Peyer's patch (tissue), 4 donors: ENCODE measurements around the gene DCLK1.

ENCODE experiments used
- CTCF ChIP-seq, 6 experiments: fragments of 450-650 bp in 4 of 6; fragments of 200-600 bp in 2 of 6; sonication (generic) in 1 of 6; IDR thresholded peaks; one replicate each; pipeline ENCODE4 v1.5.1; 2017 to 2019; ENCODE audit warnings: antibody characterized with exemption in 6 of 6, mild to moderate bottlenecking in 3 of 6, moderate library complexity in 1 of 6
- POLR2A ChIP-seq, 2 donors: fragments of 450-650 bp; IDR thresholded peaks; one replicate each; pipeline ENCODE4 v1.5.1; 2017; ENCODE audit warnings: antibody characterized with exemption in 2 of 2, mild to moderate bottlenecking in 2 of 2, moderate library complexity in 2 of 2

GRCh38 chr13:35892837-35893814 lies 238.1 kb downstream of the DCLK1 start:
- no peak for TF ChIP-seq CTCF (IDR thresholded peaks at IDR 0.05)
- TF ChIP-seq POLR2A (IDR thresholded peaks at IDR 0.05) = no peak
